ENCODE data around the gene ACAA2. TPM values are rescaled to one million over a fixed set of nuclear protein-coding genes. Genes with fewer than 3 reads are reported as not detected.

ACAA2 gene
- total RNA-seq, 1 experiment from 2014 or later: 18.2 TPM

DNA sequence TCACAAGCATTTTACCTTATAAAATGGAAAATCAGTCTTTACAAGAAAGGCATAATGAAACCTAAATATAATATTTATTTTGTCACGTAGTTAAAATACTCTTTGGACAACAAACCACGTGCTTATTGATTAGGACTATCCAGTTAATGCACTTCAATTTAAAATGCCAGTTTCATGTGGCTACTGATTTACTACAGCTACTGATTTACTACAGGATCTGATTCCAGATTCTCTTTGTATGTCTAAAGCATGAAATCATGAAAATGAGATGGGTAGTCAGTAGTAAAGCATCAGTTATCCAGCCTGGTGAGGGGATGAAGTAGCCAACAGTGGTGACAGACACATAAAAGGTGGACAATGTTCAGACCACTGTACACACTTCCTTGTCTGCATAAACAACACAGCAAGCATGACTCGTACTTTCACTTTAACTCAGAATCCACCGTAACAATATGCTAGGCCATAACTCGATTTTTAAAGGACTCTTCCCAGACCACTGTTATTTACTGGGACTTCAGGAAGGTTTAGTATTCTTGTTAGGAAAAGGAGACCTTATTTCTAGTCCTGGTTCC is 24.9 kb downstream of the ACAA2 start (continued):
- TF ChIP-seq, protein P1, sequence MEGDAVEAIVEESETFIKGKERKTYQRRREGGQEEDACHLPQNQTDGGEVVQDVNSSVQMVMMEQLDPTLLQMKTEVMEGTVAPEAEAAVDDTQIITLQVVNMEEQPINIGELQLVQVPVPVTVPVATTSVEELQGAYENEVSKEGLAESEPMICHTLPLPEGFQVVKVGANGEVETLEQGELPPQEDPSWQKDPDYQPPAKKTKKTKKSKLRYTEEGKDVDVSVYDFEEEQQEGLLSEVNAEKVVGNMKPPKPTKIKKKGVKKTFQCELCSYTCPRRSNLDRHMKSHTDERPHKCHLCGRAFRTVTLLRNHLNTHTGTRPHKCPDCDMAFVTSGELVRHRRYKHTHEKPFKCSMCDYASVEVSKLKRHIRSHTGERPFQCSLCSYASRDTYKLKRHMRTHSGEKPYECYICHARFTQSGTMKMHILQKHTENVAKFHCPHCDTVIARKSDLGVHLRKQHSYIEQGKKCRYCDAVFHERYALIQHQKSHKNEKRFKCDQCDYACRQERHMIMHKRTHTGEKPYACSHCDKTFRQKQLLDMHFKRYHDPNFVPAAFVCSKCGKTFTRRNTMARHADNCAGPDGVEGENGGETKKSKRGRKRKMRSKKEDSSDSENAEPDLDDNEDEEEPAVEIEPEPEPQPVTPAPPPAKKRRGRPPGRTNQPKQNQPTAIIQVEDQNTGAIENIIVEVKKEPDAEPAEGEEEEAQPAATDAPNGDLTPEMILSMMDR (IDR thresholded peaks at IDR 0.05 in 2 of 3, conservative IDR thresholded peaks at IDR 0.05 in 1 of 3; ENCODE audit: borderline replicate concordance in 1 of 3, insufficient read depth in 1 of 3, low read depth in 2 of 3, low read length in 2 of 3): no peak

DNA sequence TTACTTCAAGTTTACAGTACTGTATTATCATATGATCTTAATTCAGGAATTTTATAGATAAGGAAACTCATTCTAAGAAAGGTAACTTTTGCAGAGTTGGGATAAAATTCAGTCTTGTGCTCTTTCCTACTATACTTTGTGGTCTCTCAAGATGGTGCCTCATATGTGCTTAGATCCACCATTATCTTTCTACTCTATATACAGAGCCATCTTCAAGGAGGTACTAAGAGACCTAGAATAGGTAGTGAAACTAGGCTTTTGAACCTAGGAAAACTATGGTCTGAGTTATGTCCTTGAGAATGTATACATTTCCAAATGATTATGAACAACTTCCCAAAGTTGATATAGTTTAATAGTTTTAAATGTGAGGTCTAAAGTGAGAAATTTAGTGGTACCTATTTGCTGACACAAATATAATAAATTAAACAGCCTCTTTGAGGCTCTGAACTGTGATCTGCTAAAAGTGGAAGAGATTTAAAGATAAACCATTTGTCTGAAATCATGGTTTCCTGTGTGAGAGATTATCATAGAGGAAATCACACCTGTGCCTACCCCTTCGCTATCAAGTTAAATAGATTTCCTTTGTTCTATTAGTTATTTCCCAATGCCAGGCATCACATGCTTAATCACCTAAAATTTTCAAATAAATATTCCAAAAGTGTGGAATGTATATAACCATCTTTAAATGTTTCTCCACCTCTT is 27.2 kb downstream of the ACAA2 start:
- DNase-seq (ENCODE audit: low read depth, low spot score): no peak
- peaks cover 0 to 14% of the 10 kb centered on the region in 2 experiments; a peak in 3 of 4 replicates for H3K4me1 ChIP-seq (ENCODE audit: control insufficient read depth in 1 of 2, insufficient read depth in 2 of 2, low read length in 2 of 2)
- no TSS peak for BruUV-seq (replicated peaks)
- RAD21 ChIA-PET (ENCODE audit: low non-redundant PET in 1 of 2, low total read pairs in 2 of 2, uncharacterized antibody in 2 of 2, unreplicated experiment in 2 of 2): no interaction called here
- no peak overlapping the region for H3K4me3 ChIP-seq (replicated peaks in 1 of 2; ENCODE audit: low read depth in 1 of 2, low read length in 2 of 2)
- ATAC-seq: no peak
- H3K27me3 ChIP-seq (ENCODE audit: insufficient read depth, low read length): no peaks in the 10 kb centered on the region
- no peak overlapping the region for H3K9ac ChIP-seq (ENCODE audit: low read length)
- no peak overlapping the region for H3K4me2 ChIP-seq (ENCODE audit: low read length)
- H3K79me2 ChIP-seq (ENCODE audit: insufficient read depth, low read length): no peaks in the 10 kb centered on the region
- POLR2A ChIA-PET: no interaction called here
- CTCF ChIA-PET: no interaction called here
- TF ChIP-seq SIN3A (IDR thresholded peaks at IDR 0.05; ENCODE audit: low read depth) (no peak), CEBPB (IDR thresholded peaks at IDR 0.05; ENCODE audit: low read depth) (no peak), CBX3 (IDR thresholded peaks at IDR 0.05; ENCODE audit: low read depth) (no peak), POLR2A (IDR thresholded peaks at IDR 0.05; ENCODE audit: borderline replicate concordance, extremely low read depth, insufficient read depth, insufficient read length) (no peak), JUND (IDR thresholded peaks at IDR 0.05) (no peak), EZH2phosphoT487 (IDR thresholded peaks at IDR 0.05; ENCODE audit: borderline replicate concordance) (no peak), ZFX (IDR thresholded peaks at IDR 0.05) (no peak), ELF1 (IDR thresholded peaks at IDR 0.05; ENCODE audit: borderline replicate concordance, low read depth) (no peak), SRF (IDR thresholded peaks at IDR 0.05; ENCODE audit: low read depth) (no peak)
- intact Hi-C loops (cut with micrococcal nuclease): no loop called here
- H3K9me3 ChIP-seq (ENCODE audit: control insufficient read depth in 1 of 2, insufficient read depth in 1 of 2, low read depth in 1 of 2, low read length in 2 of 2): no peaks in the 10 kb centered on the region
- no peak overlapping the region for H3K27ac ChIP-seq (ENCODE audit: low read depth, low read length)
- H2AFZ ChIP-seq (ENCODE audit: low read depth, low read length, poor library complexity, severe bottlenecking): no peak overlapping the region
- no peaks in the 10 kb centered on the region for H3K9me2 ChIP-seq (ENCODE audit: insufficient read depth)
- H3K36me3 ChIP-seq (ENCODE audit: control insufficient read depth in 1 of 2, insufficient read depth in 2 of 2, low read length in 2 of 2): peaks cover 0 to under 1% of the 10 kb centered on the region in 2 experiments; a peak in 2 of 4 replicates
- H4K20me1 ChIP-seq (ENCODE audit: insufficient read depth): no peaks in the 10 kb centered on the region
